COLO829 (cell line): ENCODE data around the gene SNUPN.
A peak's percentile ranks its signal among the peaks of the same experiment; 100 is the strongest.

Experiments
- DNase-seq: peaks from one replicate; pipeline ENCODE4 v3.0.0; 2012; ENCODE audit warnings: low spot score

The SNUPN gene

GRCh38 chr15:75625542-75626347 lies at the start of gene SNUPN:
SNUPN (minus strand) TSS chr15:75625725; CDS start chr15:75621051, 4,674 bp downstream.
- DNase-seq = peak; percentile 86

GRCh38 chr15:75674366-75674765 lies 48.8 kb upstream of the SNUPN start:
- no peak for DNase-seq

DNA sequence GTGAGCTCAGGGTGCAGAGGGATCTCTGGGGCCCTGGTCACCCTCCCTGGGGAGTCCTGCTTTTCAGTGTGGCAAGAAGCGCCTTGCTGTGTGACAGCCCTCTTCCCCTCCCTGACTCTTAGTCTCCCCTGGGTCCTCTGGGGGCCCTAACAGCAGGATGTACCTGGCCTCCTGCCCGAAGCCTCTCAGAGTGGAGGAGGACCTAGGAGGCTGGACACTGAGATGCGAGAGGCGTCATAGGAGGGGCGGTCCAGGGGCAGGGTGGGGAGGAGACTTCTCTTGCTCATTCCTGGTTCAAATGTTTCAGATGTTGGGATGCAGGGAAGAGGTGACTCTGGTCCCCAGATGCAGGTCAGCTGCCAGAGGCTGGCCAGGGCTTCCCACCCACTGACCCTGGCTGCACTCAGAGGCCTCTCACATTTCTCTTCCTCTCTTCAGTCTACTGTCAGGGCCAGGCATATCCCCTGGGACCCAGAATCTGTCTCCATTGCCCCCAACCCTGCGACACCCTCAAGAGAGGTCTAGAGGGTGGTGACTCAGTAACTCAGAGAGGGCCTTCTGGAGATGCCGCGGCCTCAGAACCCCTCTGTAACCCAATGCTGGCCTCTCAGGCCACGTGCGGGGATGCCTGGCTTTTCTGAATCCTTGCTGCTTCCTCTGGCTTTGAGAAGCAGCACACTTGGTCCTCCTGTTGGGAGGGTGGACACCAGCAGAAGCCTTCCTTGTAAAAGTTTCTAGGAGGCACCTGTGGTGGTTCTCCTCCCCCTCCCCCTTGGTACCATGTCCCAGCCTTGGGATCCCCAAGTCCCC lies 48.1 kb upstream of the SNUPN start:
- no peak for DNase-seq

GRCh38 chr15:75672646-75673425 lies 47.3 kb upstream of the SNUPN start:
- no peak for DNase-seq

DNA sequence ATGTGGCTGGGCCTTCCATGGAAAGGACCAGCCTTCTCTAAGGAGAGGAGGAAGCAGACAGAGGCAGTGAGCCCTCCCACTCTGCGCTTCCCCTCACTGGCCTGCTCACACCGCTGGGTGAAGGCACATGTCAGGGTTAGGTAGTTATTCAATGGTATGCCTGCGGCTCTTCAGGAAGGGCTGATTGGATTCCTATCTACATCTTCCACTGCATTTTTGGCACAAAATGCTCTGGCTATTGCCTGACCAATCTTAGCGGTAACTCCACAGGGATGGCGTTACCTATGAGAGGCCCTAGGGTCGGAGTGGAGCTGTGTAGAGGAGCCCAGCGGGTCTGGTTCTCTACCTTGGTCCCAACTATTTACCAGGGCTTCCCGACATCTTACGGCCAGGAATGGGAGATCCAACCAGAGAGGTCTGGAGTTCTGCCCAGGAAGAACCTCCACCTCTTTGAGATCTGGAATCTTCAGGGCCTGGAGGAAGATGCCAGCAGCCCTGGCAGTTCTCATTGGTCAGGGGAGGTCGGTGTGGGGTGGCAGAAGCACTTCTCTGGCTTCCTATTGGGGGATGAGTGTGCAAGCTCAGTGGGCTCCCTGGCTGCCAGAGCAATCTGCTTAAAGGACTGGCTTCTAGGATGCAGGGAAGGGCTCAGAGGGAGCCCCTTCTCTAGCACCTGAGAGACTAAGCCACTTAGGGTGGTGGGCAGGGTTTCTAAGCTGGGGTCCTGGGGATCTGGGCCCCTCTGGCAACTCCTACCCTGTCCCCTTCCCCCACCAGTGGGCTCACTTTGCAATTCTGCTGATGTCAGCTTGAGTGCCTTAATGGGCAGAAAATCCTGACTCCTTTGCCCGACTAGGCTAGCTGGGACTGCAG lies 46.4 kb upstream of the SNUPN start:
- no peak for DNase-seq

- no peak for DNase-seq
Measured at GRCh38 chr15:75669879-75670212, 44.3 kb upstream of the SNUPN start.

DNA sequence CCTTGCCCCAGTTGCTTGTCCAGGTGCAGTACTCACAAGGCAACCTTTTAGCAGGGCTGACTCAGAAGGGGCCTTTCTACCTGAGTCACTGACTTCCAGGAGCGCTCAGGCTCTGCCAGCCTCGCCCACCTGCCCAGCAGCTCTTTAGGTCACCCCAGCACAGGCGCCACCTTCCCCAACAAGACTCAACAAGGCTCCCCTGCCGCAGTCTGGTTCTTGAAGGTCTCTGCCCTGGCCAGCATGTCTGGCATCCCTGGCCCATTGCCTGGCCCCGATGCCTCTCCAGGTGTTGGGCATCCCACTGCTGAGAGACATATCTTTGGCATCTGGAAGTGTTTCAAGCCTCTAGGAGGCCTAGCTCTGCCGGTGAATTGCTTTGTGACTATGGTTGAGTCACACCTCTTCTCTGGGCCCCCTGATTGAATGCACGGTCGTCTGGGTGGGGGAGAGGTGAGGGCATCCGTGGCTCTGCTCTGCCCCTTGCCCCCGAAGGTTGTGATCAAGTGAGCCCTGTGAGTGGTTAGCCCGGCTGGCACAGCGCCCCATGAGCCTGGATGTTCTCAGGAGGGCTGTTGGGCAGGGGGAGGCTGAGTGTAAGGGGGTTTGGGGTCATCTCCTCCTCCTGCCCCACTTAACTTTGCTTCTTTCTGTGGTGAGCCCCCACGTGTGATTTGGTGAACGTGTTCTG lies 43.8 kb upstream of the SNUPN start:
- DNase-seq = no peak

DNA sequence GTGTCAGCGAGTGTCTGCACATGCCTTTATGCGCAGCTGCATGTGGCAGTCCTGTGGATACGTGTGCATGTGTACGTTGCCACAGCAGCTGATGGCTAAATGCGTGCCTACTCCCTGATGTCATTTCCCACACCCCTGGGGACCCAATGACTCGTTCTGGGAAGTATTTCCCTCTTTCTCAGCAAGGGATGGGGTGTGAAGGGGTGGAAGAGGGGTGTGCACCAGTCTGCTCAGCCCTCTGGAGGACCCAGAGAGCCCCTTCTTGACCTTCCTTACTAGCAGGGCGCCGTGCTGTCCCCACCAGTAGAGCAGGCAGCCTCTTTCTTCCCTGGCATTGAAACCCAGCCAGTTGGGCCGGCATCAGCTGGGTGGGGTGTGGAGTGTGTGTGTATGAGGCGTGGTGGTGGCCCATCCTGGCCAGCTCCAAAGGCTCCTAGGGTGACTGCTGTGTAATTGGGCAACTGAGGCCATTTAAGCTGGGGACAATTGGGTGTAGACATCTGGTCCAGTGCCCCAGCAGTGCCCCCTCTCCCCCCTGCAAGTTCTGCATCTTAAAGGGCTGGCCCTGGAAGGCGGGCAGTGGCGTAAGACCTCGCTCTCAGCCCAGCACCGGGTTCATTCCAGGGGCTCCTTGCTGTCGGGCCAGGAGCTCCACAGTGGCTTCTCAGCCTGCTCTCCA lies 41.4 kb upstream of the SNUPN start:
- no peak for DNase-seq

DNA sequence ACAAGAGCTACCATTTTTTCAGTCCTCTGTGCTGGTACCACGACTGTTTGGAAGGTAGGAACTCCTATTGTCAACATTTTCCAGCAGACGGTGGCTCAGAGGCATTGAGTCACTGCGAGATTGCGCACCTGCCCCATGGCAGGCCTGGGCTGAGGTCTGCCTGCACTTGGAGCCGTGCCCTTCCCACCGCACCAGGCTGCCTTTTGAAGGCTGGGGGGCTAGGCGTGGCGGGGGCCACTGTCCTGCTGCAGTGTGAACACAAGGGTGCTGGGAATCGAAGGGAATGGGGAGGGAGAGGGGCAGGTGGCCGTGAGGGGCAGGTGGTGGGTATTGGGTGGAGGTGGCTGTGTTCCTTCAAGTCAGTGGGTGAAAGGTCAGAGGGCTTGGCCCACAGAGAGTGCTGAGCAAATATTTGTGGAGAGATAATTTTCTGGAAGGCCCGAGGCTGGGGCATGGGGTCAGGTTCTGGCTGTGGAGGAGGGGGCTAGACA lies 38.5 kb upstream of the SNUPN start:
- DNase-seq = no peak

DNA sequence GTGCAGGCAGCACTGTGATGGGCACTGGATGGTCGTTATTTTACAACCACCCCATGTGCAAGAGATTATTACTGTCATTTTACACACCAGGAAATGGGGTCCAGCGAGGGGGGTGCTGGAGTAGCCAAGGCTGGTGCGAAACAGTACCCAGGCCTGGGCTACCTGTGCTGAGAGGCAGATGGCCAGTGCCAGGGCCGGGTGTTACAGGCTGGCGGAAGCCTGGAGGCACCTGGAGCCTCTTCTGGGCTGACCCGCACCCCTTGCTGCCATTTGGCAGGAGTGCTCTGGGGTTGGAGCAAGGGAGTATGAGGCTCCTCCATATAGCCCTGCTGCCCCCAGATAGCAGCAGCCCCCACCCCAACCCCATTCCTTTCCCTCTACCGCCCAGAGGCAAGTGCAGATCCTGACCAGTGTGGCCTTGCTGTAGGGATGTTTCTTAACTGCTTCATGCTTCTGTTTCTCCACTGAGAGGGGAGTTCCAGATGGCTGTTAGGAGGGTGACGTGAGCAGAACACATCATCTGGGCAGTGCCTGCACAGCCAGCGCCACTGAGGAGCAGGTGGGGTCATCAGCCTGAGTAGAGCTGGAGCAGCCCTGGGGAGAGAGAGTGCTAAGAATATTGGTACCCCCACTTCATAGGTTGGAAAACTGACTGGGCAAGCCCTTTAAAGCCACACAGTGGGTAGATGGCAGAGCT lies 37.4 kb upstream of the SNUPN start:
- DNase-seq = no peak

DNA sequence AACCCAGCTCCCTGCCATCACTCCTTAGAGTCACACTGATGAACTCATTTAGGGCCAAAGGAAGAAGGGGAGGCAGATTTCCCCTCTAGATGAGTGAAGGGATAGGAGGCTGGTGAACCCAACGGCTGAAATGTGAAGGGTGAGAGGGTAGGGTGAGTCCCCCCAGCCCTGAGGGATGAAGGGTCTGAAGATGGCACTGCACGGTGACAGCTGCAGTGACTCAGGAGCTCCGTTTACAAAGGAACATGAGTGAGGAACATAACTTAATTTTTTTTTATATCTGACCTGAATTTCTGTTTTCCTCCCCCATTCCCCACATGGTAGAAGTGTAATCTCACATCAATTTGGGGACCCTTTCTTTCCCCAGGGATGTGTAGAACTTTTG lies 36.2 kb upstream of the SNUPN start:
- no peak for DNase-seq

- DNase-seq = no peak
Measured at GRCh38 chr15:75661100-75661755, 35.7 kb upstream of the SNUPN start.

DNA sequence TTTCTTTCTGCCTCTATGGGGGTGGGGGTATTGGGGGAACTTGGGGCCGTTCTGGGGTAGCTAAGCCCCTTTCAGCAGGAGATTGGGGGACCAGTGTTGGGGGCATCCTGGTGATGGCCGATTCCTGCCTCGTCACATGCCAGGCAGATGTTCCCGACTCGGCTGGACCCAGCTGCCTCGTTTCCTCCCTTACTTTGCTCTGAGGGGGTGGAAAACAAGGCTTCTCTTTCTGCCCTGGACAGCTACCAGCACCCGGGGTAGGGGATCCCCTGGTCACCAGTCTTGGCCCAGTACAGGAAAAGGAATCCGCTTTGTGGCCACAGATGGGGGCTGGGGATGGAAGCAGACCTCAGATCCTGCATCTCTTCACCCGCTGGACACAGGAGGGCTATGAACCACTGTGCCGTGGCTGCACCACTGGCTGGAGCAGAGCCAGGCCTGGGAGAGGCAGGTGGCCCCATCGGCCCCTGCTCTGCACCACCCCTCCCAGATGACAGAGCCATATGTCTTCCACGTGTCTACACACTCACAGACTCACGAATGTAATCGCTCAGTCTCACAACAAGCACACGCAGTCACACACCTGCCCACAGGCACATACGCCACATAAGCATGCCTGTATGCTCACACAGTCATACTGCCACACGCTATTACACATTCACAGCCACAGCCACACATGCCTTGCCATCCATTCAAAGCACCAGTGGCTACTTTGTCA lies 34.6 kb upstream of the SNUPN start:
- DNase-seq = no peak

DNA sequence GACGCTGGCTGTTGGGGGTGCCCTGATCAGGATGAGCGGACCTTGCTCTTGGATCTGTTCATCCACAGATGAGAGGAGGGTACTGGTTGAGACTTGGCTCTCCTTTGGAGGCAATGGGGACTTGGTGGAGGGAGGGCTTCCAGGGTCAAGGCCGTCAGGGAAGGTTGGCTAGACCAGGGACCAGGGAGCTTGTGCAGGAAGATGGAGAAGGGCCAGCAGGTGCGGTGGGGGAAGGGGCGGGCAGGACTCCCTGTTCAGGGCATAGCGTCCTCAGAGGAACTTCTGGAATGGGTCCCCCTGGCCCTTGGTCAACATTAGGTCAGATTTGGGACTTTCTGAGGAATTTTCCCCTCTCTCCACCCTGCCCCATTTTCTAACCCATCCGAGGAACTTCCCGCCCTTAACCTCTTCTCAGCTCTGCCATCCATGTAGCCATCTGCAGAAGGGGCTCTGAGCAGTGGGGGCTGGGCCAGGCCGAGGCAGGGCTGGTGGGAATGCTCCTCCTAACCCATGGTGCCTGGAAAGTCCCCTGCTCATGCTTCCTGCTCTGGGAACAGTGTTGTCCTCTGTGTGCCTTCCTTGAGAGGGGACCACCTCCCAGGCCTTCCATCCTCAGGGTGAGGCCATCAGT lies 33.7 kb upstream of the SNUPN start:
- no peak for DNase-seq

DNA sequence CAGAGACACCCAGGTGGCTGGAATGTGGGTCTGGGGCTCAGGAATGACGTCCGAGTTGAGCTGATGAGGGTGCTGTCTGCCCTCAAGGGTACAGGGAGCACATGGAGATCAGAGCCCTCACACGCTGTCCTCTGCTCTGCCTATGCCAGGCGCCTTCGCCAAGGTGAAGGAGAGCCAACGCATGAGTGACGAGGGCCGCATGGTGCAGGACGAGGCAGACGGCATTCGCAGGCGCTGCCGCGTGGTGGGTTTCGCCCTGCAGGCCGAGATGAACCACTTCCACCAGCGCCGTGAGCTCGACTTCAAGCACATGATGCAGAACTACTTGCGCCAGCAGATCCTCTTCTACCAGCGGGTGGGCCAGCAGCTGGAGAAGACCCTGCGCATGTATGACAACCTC lies 31.3 kb upstream of the SNUPN start:
- no peak for DNase-seq

DNA sequence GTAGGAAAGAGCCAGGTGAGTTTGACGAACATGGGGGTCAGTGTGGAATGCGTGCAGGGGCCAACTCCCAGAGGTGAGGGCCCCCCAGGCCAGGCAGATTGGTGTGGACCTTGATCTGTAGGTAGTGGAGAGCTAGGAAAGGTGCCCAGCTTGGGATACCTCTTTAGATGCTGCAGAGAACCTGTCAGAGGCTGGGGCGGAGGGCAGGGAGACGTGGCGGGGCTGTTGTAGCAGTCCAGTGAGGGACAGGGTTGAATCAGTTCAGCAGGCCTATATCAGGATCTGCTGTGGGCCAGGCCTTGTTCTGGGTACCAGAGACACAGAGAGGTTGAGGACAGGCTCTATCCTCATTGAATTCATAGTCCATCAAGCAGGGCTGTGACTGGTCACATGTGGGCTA lies 30.8 kb upstream of the SNUPN start:
- DNase-seq = no peak

DNA sequence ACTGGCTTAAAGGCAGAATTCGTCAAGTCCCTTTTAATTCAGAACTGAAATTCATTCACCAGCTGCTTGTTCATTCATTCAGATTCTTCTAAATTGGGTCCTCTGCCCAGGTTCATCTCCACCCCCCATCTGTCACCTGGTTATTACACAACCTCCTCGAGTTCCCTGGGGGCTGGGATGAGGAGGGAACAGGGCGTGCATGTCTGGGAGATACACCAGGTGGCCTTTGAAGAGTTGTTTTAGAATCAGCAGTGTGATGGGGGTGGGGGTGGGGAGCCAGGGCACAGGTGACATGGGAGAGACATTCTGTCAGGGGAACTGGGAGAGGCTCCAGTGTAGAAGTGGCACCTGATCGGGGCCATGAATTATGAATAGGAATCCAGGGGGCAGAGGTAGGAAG lies 30.4 kb upstream of the SNUPN start:
- DNase-seq = no peak
